ENCODE data around the gene OR52A5.
"Not testable (repeated sequence)": the region's sequence is repeated elsewhere in the genome, so short reads cannot be mapped to it uniquely, and the experiment has no call there.

The OR52A5 gene

GRCh38 chr11:5137996-5138395, at the start of gene OR52A5:
Gene OR52A5 (minus strand): TSS chr11:5138356. CDS start chr11:5132642, 5,714 bp downstream.
- no peak for DNase-seq

- no peak for DNase-seq
Observed at GRCh38 chr11:5178046-5178837, 40.1 kb upstream of the OR52A5 start.

DNA sequence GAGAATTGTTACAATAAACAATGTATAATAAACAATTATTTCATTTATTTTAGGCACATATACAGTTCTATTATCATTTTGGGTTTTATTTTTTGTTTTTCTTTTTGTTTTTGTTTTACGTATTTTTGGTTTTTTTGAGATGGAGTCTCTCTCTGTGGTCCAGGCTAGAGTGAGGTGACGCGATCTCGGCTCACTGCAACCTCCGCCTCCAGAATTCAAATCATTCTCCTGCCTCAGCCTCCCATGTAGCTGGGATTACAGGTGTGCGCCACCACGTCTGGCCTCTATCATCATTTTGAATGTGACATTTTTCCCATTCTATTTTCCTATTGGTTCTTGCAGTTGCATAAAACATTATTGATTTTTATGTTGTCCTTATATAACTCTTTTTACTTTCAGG, 36.8 kb upstream of the OR52A5 start:
- no peak for DNase-seq

DNA sequence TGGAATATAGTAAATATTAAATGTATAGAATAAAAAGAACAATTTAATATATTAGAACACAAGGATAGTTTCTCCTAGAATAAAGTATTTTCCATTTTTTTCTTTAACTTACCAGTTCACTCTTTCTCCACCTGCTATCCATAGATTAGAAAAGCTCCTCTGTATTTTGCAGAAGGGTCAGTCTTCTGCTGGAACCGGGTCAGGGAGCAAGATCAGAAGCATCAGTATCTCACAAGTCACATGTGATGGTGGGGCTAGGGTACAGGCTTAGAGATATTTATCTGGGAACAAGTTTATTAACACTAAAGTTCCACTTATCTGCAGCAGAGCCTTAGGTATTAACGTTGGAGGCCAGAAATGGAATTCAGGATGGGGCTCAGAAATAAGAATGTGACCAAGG, 33.7 kb upstream of the OR52A5 start:
- DNase-seq: no peak

DNA sequence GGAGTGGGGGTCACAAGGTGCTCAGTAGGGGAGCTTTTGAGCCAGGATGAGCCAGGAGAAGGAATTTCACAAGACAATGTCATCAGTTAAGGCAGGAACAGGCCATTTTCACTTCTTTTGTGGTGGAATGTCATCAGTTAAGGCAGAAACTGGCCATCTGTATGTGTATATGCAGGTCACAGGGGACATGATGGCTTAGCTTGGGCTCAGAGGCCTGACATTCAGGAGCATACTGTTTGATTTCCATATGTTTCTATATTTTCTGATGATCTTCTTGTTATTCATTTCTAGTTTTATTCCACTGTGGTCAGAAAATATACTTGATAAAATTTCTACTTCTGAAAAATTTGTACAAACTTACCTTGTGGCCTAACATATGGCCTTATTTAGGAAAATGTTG, 27.7 kb upstream of the OR52A5 start:
- not testable (repeated sequence) for DNase-seq

GRCh38 chr11:5164807-5165206, 26.7 kb upstream of the OR52A5 start:
- DNase-seq: not testable (repeated sequence)

GRCh38 chr11:5161045-5161444, 22.9 kb upstream of the OR52A5 start:
- DNase-seq: not testable (repeated sequence)

DNA sequence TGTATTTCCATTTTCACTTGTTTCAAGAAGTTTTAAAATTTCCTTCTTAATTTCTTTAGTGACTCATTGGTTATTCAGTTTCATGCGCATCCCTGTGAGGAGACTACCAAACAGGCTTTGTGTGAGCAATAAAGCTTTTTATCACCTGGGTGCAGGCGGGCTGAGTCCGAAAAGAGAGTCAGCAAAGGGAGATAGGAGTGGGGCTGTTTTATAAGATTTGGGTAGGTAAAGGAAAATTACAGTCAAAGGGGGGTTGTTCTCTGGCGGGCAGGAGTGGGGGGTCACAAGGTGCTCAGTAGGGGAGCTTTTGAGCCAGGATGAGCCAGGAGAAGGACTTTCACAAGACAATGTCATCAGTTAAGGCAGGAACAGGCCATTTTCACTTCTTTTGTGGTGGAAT, 22.1 kb upstream of the OR52A5 start:
- DNase-seq: not testable (repeated sequence)

DNA sequence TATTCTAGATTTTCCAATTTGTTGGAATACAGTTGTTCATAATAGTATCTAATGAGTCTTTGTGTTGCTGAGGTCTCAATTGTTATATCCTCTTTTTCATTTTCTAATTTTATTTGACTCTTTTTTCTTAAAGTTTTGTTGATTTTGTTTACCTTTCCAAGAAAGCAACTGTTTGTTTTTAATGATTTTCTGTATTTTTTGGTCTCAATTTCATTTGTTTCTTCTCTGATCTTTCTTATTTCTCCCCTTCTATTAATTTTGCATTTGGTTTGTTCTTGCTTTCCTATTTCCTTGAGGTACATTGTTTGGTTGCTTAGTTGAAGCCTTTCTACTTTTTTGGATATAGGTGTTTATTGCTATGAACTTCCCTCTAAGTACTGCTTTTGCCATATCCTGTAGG, 21.6 kb upstream of the OR52A5 start:
- no peak for DNase-seq

DNA sequence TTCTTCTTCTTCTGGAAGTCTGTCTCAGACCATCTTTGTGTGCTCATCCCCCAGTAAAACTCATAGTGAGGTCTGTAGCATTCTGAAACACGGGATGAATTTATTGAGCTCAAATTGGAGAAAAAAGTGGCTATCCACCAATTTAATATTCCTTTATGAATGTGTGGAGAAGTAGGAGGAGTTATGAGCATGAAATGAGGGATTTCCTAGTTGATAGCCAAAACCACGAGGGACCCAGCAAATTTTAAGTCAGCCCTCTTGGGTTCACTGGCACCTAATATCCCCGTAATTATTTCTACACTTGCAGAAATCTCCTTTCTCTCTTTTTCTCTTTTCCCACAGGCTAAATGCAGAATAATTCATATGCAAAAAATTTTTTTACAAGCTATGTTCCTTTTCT, 16.5 kb upstream of the OR52A5 start, which contains the start of gene OR52A1:
OR52A1 (minus strand) TSS at position 101 of the 400 bp plus-strand sequence. CDS start 2,388 bp downstream, outside the sequence.
- DNase-seq: no peak

DNA sequence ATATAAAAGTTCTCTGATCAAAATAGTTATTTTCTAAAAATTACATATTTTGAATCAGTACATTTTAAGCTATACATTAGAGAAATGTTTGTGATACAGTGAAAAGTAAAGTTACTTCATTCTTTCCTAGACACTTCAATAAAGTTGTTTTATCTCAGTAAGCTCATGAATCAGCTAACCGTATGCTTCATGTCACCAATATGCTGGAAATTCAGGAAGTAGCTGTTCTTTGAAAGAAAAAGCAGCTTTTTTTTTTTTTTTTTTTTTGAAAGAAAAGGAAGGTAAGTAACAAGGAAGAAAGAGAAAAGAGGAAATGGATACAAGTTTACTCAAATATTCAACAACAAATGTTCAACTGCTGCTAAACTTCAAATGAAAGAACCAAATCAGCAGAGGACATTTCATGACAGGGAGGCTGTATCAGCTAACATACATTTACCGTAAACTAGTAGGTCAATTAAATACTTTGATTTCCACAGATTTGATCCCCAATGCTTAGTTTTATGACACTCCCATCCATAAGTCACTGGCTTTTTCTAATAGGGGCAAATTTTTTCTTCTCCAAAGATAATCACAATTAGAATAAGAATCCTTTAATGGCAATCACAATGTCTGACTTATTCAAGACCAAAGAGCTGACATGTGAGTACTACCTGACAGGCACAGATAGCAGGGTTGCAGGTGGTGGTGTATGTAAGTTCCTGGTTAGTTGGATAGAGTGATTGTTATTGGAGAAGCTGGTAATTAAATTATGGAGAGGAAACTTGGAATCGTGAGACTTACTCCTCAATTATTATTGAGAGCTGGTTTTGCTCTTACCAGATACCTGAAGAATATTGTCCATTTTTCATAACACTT, 15.6 kb upstream of the OR52A5 start:
- DNase-seq: no peak

DNA sequence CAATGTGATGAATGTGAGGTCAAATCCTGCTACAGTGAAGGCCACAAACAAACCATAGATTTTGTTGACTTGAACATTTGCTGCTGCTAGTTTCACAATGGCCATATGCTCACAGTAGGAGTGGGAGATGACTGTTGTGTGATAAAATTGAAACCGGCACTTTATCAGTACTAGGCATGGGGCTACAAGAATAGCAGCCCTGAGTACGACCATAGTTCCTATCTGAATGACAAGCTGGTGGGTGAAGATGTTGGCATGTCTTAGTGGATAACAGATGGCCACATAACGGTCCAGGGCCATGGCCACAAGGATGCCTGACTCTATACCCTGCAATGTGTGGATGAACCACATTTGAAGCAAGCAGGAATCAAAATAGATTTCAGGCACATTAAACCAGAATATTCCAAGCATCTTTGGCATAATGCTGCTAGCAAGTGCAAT, 13.6 kb upstream of the OR52A5 start:
- DNase-seq: no peak

GRCh38 chr11:5144206-5144605, 6.0 kb upstream of the OR52A5 start:
- not testable (repeated sequence) for DNase-seq

GRCh38 chr11:5137014-5137413, 1.1 kb downstream of the OR52A5 start:
- no peak for DNase-seq

DNA sequence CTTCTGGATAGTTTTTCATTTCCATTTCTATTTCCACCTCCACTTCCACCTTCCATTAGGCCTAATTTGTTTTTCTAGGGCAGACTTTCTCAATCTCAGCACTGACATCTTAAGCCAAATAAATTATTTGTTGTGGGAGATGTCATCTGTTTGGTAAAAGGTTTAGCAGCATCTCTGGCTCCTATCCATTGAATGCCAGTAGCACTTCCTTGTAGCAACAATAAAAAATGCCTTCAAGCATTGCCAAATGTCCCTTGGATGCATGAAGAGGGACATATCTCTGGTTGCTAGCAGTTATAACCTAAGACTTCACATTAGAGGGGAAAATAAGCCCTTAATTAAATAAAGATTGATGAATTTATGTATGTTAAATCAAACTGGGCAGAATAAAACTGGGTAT, 1.9 kb downstream of the OR52A5 start:
- DNase-seq: no peak

- no peak for DNase-seq
Observed at GRCh38 chr11:5131584-5132335, 6.4 kb downstream of the OR52A5 start.

GRCh38 chr11:5129457-5129877, 8.7 kb downstream of the OR52A5 start:
- DNase-seq: no peak

GRCh38 chr11:5124891-5125620, 13.1 kb downstream of the OR52A5 start:
- no peak for DNase-seq

DNA sequence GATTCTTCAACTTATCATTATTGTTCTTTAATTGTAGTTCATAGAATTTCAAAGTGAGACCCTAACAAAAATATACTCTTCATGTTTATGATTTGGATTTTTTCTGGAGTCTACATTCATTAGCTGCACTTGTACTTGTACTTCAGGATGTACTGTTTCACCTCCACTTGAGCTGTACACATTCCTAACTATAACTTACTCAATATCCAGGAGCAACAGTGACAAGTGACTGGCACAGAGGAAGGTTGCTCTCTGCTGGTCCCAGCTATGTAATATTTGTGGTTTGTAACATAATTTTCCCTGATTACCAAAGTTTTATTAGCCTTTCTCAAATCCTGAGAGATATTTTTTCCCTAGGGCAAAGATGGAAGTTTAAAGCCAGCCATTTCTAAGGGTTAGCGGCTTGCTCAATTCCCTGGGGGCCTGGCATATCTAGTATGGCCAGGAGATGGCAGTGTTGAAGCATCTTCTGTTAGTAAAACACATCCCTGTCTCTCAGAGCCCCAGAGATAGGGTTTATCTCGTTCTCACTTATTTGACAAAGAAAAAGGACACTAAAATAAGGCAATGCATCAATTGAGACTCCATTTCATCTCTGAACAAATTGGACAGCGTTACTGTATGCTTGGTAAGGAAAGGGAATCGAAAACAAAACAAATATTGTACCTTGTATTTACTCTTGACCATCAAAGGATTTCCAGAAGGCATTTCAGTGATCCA, 14.2 kb downstream of the OR52A5 start:
- peak; percentile 11 for DNase-seq

GRCh38 chr11:5118893-5119292, 19.3 kb downstream of the OR52A5 start:
- no peak for DNase-seq

DNA sequence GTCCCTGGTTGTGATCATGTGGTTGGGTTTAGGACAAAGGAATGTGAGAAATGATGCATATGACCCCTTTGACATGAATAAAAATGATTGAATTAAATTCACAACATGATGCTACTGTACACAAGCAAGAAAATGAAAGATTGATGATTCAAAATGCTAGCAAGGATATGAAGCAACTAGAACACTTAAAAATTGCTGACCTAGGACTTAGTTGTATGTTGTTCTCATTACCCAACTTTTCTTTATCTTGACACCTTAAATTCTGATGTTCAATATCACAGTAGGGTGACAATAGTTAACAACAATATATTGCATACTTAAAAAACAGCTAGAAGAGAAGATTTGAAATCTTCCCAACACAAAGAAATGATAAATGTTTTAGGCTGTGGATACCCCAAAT, 20.6 kb downstream of the OR52A5 start:
- DNase-seq: no peak

- DNase-seq: no peak
Observed at GRCh38 chr11:5115339-5115738, 22.8 kb downstream of the OR52A5 start.
